Osteocyte (in vitro differentiated cells): Measurements from ENCODE around the gene MICU1. TPM values are rescaled to one million over a fixed set of nuclear protein-coding genes. Genes with fewer than 3 reads are reported as not detected.

Experiments
- DNase-seq: peaks from one replicate; pipeline ENCODE4 v3.0.0; 2021; ENCODE audit warnings: mixed read lengths; ENCODE audit not compliant: unreplicated experiment; ENCODE audit errors: extremely low spot score
- H3K27ac Mint-ChIP-seq: one replicate; pipeline ENCODE4 v1.8.0; 2021; ENCODE audit warnings: mild to moderate bottlenecking, mixed read lengths; ENCODE audit not compliant: unreplicated experiment
- H3K27me3 Mint-ChIP-seq: one replicate; pipeline ENCODE4 v1.8.0; 2021; ENCODE audit warnings: mixed read lengths; ENCODE audit not compliant: unreplicated experiment
- H3K36me3 Mint-ChIP-seq: one replicate; pipeline ENCODE4 v1.8.0; 2021; ENCODE audit warnings: mixed read lengths; ENCODE audit not compliant: unreplicated experiment
- H3K4me1 Mint-ChIP-seq: one replicate; pipeline ENCODE4 v1.8.0; 2021; ENCODE audit warnings: mixed read lengths; ENCODE audit not compliant: unreplicated experiment
- H3K4me3 Mint-ChIP-seq: one replicate; pipeline ENCODE4 v1.8.0; 2021; ENCODE audit warnings: mild to moderate bottlenecking, moderate library complexity, mixed read lengths; ENCODE audit not compliant: unreplicated experiment
- H3K9me3 Mint-ChIP-seq: one replicate; pipeline ENCODE4 v1.8.0; 2021; ENCODE audit warnings: mixed read lengths; ENCODE audit not compliant: unreplicated experiment
- CTCF ChIP-seq: fragments of 200-600 bp; sonication (generic); IDR thresholded peaks from 2 replicates; pipeline ENCODE4 v1.5.0; 2021; ENCODE audit warnings: antibody characterized with exemption, mild to moderate bottlenecking, moderate library complexity
- total RNA-seq: library from RNA; stranded (reverse); gene quantifications from 2 replicates; pipeline ENCODE4 v1.2.1, GENCODE V29; 2021

The MICU1 gene
- total RNA-seq, 1 donor from 2014 or later, result 58.9 TPM

GRCh38 chr10:72630144-72630543 lies 4.3 kb upstream of the MICU1 start:
- Mint-ChIP-seq H3K9me3 (no peaks in the 10 kb centered on the region), H3K4me3 (no peak overlapping the region), H3K27me3 (no peaks in the 10 kb centered on the region), H3K27ac (no peak overlapping the region), H3K36me3 (no peaks in the 10 kb centered on the region), H3K4me1 (peaks cover under 1% of the 10 kb centered on the region)
- DNase-seq, result no peak
- TF ChIP-seq CTCF, result no peak

GRCh38 chr10:72626444-72626754 lies 520 bp upstream of the MICU1 start:
- DNase-seq, result no peak
- peak overlapping the region; percentile 99 for H3K4me3 Mint-ChIP-seq
- peaks cover 3% of the 10 kb centered on the region for H3K36me3 Mint-ChIP-seq
- no peak for TF ChIP-seq CTCF
- H3K4me1 Mint-ChIP-seq, result peaks cover 13% of the 10 kb centered on the region
- H3K9me3 Mint-ChIP-seq, result no peaks in the 10 kb centered on the region
- H3K27ac Mint-ChIP-seq, result peak overlapping the region; percentile 94
- no peaks in the 10 kb centered on the region for H3K27me3 Mint-ChIP-seq

GRCh38 chr10:72625276-72625607 lies 637 bp downstream of the MICU1 start:
- TF ChIP-seq CTCF, result no peak
- Mint-ChIP-seq H3K4me3 (peak overlapping the region; percentile 99), H3K4me1 (peaks cover 13% of the 10 kb centered on the region), H3K27me3 (no peaks in the 10 kb centered on the region), H3K27ac (peak overlapping the region; percentile 94), H3K36me3 (peaks cover 7% of the 10 kb centered on the region), H3K9me3 (no peaks in the 10 kb centered on the region)
- no peak for DNase-seq

GRCh38 chr10:72622271-72622670 lies 3.6 kb downstream of the MICU1 start:
- Mint-ChIP-seq H3K9me3 (no peaks in the 10 kb centered on the region), H3K36me3 (peaks cover 7% of the 10 kb centered on the region), H3K4me3 (no peak overlapping the region), H3K27me3 (no peaks in the 10 kb centered on the region), H3K27ac (no peak overlapping the region), H3K4me1 (peaks cover 13% of the 10 kb centered on the region)
- no peak for TF ChIP-seq CTCF
- DNase-seq, result no peak

- Mint-ChIP-seq H3K36me3 (peaks cover 19% of the 10 kb centered on the region), H3K27ac (no peak overlapping the region), H3K4me3 (no peak overlapping the region), H3K9me3 (peaks cover 10% of the 10 kb centered on the region), H3K4me1 (peaks cover 17% of the 10 kb centered on the region), H3K27me3 (no peaks in the 10 kb centered on the region)
- no peak for TF ChIP-seq CTCF
- DNase-seq, result no peak
Measured at GRCh38 chr10:72616716-72617115, 9.2 kb downstream of the MICU1 start.
